Uterus (tissue), 2 donors: ENCODE results near the gene MIOS.

Experiments
- POLR2A ChIP-seq, 2 donors: fragments of 450-650 bp; IDR thresholded peaks; one replicate each; pipeline ENCODE4 v1.6.1; 2016; ENCODE audit warnings: antibody characterized with exemption in 2 of 2, mild to moderate bottlenecking in 1 of 2, moderate library complexity in 1 of 2
- TF ChIP-seq, protein P1 (sequence below), 4 experiments: fragments of 200-600 bp in 2 of 4; fragments of 450-650 bp in 2 of 4; sonication (generic) in 2 of 4; IDR thresholded peaks; one replicate each; pipeline ENCODE4 v1.5.1; 2016 to 2019; ENCODE audit warnings: antibody characterized with exemption in 4 of 4, mild to moderate bottlenecking in 2 of 4, moderate library complexity in 1 of 4

DNA sequence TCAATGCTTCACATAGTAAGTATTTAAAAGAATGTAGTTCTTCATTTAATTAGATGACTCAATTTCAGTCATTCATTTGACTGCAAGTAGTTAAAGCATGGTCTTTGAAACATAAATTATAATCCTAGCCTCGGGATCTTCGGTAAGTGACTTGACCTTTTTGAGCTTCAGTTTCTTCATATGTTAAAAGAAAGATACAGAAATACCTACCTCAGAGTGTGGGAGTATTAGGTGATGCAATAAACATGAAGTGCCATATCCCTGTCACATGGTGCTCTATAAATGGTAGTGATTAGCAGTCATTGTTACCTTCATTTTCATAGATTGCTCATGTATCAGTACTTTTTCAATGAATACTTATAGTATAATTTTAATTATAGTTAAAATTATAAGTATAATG is 42.6 kb downstream of the MIOS start:
- TF ChIP-seq, protein P1, sequence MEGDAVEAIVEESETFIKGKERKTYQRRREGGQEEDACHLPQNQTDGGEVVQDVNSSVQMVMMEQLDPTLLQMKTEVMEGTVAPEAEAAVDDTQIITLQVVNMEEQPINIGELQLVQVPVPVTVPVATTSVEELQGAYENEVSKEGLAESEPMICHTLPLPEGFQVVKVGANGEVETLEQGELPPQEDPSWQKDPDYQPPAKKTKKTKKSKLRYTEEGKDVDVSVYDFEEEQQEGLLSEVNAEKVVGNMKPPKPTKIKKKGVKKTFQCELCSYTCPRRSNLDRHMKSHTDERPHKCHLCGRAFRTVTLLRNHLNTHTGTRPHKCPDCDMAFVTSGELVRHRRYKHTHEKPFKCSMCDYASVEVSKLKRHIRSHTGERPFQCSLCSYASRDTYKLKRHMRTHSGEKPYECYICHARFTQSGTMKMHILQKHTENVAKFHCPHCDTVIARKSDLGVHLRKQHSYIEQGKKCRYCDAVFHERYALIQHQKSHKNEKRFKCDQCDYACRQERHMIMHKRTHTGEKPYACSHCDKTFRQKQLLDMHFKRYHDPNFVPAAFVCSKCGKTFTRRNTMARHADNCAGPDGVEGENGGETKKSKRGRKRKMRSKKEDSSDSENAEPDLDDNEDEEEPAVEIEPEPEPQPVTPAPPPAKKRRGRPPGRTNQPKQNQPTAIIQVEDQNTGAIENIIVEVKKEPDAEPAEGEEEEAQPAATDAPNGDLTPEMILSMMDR (IDR thresholded peaks at IDR 0.05), result no peak
- TF ChIP-seq POLR2A (IDR thresholded peaks at IDR 0.05), result no peak
